PFSK-1 (cell line): ENCODE results near the gene RNH1.

Experiments
- FOXP2 ChIP-seq: optimal IDR thresholded peaks from 2 replicates; pipeline ENCODE3; 2011; ENCODE audit warnings: borderline replicate concordance, control low read depth, inconsistent platforms; ENCODE audit not compliant: insufficient read depth; ENCODE audit errors: extremely low read length, extremely low read depth
- POLR2AphosphoS5 ChIP-seq: IDR thresholded peaks from 2 replicates; pipeline ENCODE4 v1.6.1; 2012; ENCODE audit warnings: low read depth, mild to moderate bottlenecking, control low read depth, low read length, moderate library complexity
- REST ChIP-seq, 2 experiments: IDR thresholded peaks; 2 replicates each; pipeline versions ENCODE4 v1.6.1 to v1.8.0; 2011 to 2012; ENCODE audit warnings: low read depth in 2 of 2, low read length in 2 of 2, control low read depth in 1 of 2, inconsistent platforms in 1 of 2, mild to moderate bottlenecking in 1 of 2, moderate library complexity in 1 of 2; ENCODE audit not compliant: insufficient read depth in 1 of 2
- SIN3A ChIP-seq: IDR thresholded peaks from 2 replicates; pipeline ENCODE4 v1.6.1; 2012; ENCODE audit warnings: mild to moderate bottlenecking, low read length, moderate library complexity, borderline replicate concordance; ENCODE audit not compliant: insufficient read depth
- TAF1 ChIP-seq: IDR thresholded peaks from 2 replicates; pipeline ENCODE4 v1.6.1; 2012; ENCODE audit warnings: low read length, control low read depth, borderline replicate concordance; ENCODE audit not compliant: insufficient read depth

The RNH1 gene

GRCh38 chr11:502288-503178 is 4.5 kb downstream of the RNH1 start:
- TF ChIP-seq SIN3A (no peak), POLR2AphosphoS5 (no peak)

- TF ChIP-seq SIN3A: no peak
- no peak for TF ChIP-seq TAF1
These were observed 5.3 kb downstream of the RNH1 start for GRCh38 chr11:501683-502287.

DNA sequence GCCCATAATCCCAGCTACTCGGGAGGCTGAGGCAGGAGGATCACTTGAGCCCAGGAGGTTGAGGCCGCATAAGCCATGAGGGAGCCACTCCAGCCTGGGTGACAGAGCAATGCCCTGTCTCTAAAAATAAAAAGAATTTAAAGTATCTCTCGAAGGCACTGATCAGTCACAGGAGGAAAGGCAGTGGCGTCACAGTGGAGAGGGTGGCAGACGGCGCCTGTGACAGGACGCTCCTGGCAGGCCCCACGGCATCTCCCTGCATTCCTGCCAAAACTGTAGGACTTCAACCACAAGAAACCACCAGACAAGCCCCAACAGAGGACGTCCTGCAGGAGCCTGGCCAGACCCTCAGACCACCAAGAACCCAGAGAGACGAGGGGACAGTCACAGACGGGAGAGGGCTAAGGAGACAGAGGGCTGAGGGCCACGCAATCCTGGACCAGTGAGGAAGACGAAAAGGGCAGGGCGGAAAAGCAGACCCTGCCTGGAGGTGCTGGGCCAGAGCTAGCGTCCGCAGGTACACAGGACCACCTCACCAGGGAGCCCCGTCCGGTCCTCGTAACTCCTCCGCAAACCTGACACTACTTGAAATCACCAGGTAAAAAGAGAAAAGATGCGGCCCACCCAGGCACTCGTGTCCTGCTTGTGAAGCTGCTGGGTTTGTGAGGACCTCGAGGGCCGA is 5.9 kb downstream of the RNH1 start:
- TF ChIP-seq POLR2AphosphoS5: no peak
- no peak for TF ChIP-seq SIN3A
- TF ChIP-seq REST (IDR thresholded peaks at IDR 0.05; ENCODE audit: insufficient read depth in 1 of 2, low read depth in 2 of 2, low read length in 2 of 2): no peak
- no peak for TF ChIP-seq TAF1
- TF ChIP-seq FOXP2: no peak

GRCh38 chr11:499201-500076 is 7.6 kb downstream of the RNH1 start:
- no peak for TF ChIP-seq TAF1
- TF ChIP-seq SIN3A: no peak
- no peak for TF ChIP-seq POLR2AphosphoS5
- TF ChIP-seq REST (IDR thresholded peaks at IDR 0.05; ENCODE audit: insufficient read depth in 1 of 2, low read depth in 2 of 2, low read length in 2 of 2): no peak
- TF ChIP-seq FOXP2: no peak

DNA sequence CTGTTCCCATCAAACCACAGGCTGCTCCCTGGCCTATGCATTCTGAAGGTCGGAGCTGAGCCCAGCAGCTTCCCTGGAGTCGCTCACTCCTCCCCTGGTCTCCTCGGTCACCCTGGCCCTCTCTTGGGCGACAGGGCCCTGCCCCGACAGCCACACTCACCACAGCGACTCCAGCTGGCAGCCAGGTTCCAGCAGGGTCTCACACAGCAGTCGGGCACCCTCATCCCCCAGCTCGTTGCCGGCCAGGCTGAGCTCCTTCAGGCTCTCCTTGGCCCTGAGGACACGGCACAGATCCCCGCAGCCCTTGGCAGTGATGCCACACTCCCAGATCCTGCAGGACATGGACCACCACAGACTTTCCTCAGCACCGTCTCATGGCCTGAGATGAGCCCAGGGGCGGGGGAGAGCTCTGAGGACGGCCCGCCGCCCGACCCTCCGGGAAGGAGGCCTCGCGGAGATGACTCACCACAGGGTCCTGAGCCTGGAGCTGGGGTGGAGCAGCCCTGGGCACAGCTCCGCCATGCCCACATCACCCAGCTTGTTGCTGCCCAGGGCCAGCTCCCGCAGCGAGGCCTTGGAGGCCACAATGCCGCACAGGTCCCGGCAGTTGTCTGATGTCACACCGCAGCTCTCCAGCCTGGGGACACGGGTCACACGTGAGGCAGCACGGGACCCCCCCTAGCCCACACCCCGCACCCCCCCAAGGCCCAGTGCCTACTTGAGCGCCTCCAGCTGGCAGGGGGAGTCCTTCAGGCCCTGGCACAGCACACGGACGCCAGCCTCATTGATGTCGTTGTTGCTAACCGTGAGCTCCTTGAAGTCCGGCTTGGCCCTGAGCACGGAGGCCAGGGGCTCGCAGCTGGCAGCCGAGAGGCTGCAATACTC is 8.5 kb downstream of the RNH1 start:
- no peak for TF ChIP-seq TAF1
- no peak for TF ChIP-seq SIN3A
- no peak for TF ChIP-seq REST (IDR thresholded peaks at IDR 0.05; ENCODE audit: insufficient read depth in 1 of 2, low read depth in 2 of 2, low read length in 2 of 2)
